ENCODE measurements around the gene EFCAB6.

DNA sequence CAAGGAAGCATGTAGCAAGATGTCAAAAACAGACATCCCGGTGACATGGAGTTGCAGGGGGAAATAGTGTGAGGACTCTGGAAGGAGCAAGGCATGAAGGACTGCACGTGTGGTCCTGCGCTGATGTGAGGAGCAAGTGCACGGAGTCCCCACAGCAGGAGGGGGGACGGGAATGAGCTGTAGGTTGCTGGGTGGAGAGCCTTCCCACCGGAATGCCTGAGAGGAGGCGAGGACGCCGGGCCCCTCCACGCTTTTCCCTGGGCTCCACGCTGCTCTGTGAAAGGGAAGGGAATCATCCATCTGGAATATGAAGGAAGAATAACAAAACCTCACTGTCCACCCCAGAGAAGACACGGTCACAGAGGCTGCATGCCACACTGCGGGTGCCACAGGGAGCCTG, 23.6 kb upstream of the EFCAB6 start:
- TF ChIP-seq, protein P1, sequence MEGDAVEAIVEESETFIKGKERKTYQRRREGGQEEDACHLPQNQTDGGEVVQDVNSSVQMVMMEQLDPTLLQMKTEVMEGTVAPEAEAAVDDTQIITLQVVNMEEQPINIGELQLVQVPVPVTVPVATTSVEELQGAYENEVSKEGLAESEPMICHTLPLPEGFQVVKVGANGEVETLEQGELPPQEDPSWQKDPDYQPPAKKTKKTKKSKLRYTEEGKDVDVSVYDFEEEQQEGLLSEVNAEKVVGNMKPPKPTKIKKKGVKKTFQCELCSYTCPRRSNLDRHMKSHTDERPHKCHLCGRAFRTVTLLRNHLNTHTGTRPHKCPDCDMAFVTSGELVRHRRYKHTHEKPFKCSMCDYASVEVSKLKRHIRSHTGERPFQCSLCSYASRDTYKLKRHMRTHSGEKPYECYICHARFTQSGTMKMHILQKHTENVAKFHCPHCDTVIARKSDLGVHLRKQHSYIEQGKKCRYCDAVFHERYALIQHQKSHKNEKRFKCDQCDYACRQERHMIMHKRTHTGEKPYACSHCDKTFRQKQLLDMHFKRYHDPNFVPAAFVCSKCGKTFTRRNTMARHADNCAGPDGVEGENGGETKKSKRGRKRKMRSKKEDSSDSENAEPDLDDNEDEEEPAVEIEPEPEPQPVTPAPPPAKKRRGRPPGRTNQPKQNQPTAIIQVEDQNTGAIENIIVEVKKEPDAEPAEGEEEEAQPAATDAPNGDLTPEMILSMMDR (IDR thresholded peaks at IDR 0.05): no peak
- TF ChIP-seq POLR2A (IDR thresholded peaks at IDR 0.05): no peak
